Activated T-cell treated with anti-CD3 and anti-CD28 coated beads for 48 hours (primary cell): ENCODE data around the gene LMCD1.

ENCODE experiments used
- DNase-seq: peaks from one replicate; pipeline ENCODE4 v3.0.0-alpha.2; 2020; ENCODE audit warnings: low read depth

The LMCD1 gene

DNA sequence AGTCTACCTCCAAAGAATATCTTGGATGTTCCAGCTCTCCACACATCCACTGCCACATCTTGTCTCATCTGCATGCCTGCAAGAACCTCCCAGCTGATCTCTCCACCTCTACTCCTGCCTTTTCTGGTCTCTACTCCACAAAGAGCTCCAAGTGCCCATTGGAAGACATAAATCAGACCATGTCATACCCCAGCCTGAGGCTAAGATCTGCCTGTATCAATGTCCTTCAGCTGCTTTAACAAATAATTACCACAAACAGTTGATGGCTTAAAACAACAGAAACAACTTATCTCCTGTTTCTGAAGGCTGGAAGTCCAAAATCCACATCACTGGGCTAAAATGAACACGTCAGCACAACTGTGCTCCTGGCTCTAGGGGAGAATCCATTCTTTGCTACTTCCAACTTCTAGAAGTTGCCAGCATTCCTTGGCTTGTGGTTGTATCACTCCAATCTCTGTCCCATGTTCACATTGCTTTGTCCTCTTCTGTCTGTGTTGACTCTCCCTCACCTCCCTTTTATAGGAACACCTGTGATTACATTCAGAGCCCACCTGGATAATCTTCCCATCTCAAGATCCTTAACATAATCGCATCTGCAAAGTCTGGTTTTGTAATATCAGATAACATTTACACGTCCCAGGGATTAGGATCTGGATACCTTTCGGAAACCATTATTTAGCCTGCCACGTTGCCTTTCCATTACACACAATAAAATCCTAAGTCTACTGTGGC lies 17.0 kb upstream of the LMCD1 start:
- DNase-seq = no peak

- no peak for DNase-seq
Measured at GRCh38 chr3:8485141-8485870, 16.3 kb upstream of the LMCD1 start.

DNA sequence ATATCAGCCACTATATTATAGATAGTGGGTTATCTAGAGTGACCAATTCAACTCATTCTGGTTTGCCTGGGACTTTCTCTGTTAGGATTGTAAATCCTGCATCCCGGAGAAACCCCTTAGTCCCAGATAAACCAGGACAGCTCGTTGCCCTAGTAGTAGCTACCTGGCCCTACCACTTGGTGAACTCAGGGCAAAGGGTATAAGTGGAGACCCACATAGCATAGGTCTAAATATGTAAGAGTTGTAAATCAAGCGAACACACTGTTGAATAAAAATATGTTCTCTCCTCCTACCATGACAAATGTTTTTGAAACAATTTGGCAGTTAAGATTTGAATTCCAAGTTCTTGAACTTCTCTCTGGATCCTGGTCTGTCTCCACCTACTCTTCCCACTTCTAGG lies 15.7 kb upstream of the LMCD1 start:
- no peak for DNase-seq

GRCh38 chr3:8486434-8486833 lies 15.2 kb upstream of the LMCD1 start:
- no peak for DNase-seq

GRCh38 chr3:8486936-8487335 lies 14.7 kb upstream of the LMCD1 start:
- DNase-seq = no peak

GRCh38 chr3:8488411-8488810 lies 13.2 kb upstream of the LMCD1 start:
- no peak for DNase-seq

GRCh38 chr3:8488877-8489276 lies 12.7 kb upstream of the LMCD1 start:
- no peak for DNase-seq

DNA sequence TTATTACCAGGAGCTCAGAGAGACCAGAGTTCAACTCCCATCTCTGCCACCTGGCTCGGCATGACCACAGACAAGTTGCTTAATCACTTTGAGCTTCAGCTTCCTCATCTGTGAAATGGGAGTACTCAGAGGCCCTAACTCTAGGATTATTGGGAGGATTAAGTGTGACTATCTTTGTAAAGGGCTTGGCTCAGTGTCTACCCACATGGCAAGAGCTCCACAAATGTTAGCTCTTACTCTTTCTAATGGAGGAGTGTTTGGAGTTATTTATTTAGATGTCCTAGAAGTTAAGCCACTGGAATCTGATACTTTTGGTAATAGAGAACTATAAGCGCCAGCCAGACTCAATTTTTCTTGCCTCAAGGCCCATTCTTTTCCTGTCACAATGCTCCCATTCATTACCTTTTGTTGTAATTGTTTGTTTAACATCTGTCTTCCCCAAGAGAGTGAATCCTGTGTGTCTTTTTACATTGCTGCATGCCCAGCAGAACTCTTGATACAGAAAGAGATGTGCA lies 12.3 kb upstream of the LMCD1 start:
- no peak for DNase-seq

- DNase-seq = no peak
Measured at GRCh38 chr3:8490079-8490552, 11.5 kb upstream of the LMCD1 start.

DNA sequence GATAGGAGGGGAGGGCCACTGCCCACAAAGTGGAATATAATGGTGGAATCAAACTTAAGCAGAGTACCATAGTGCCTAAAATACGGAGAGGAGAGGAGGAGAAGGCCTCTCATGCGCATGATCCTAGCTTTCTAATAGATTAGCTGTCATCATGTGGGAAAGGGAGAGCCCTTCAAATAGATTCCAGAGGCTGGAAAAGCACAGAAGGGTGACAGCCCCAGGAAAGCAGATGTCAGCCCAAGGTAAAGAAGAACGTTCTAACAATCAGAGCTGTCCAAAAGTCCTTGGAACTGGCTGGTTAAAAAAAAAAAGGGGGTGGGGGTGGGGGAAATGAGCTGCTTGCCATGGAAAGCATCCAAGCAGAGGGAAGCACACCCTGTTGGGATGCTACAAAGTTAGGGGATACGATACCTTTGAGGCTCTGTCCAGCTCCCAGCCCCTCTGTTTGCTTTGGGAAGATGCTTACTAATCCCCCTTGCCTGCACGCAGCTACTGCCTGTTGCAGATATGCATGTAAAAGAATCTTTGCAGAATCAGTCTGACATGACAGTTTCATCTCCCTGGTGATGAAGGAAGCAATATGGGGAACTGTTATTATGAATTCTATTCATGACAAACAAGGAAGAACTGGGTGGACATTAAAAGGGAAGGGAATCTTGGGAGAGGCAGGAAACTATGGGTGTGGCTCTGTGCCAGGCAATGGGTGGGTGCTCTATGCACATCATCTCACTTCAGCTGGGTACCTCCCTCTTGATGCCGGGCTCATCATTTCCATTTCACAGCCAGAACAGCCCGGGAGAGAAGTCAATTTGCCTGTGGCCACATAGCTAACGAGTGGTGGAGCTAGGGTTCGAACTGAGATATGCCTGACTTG lies 10.1 kb upstream of the LMCD1 start:
- no peak for DNase-seq

- no peak for DNase-seq
Measured at GRCh38 chr3:8492744-8493511, 8.7 kb upstream of the LMCD1 start.

DNA sequence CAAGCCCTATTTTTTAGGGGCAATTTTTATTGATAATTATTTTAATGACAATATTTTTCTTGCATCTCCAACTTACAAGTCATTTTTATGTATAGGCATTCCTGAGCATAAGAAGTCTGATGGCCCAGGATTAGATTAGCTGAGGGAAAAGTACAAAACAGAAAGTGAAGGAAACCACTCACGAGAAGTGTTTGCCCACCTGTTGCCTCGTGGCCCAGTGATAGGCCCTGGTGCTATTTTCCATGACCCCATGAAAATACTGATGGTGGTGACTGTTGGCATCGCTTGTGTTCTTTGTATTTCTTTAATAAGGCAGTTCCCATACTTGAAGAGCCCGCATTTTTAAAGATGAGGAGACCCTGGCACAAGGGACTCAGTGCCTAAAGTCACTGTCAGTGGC lies 7.9 kb upstream of the LMCD1 start:
- DNase-seq = no peak

- no peak for DNase-seq
Measured at GRCh38 chr3:8494327-8494726, 7.3 kb upstream of the LMCD1 start.

DNA sequence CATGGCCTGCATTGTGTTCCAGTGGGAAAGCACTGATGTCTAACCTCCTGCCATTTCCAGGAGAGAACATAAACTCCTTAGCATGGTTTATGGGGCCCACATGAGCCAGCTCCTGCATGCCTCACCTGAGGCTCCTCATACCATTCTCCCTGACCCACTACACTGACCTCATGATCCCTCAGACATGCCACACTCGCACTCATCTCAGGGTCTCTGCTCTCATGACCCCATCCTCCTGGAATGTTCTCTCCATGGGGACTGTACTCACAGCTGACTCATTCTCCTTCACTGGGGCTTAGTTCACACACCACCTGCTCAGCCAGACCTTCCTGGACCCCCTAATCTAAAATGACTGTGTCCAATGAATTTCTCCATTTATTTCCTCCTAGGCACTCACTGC lies 4.0 kb upstream of the LMCD1 start:
- no peak for DNase-seq

DNA sequence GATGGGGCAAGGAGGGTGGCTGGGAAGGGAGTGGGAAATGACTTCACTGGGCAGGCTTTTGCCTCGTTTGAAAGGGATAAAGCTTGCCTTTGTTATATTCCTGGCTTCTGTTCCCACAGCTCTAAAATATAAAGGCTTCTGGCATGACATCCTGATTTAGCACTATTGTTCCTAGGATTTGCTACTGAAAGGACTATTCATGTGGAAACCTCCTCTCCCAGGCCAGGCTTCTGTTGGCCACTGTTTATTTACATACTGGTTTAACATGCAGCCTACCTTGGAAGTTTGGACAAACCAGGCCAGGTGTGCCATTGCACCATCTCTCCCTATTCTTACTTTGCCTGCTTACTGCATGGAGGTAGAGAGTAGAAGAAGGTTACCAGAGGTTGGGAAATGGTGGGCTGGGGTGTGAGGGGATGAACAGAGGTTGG lies 2.4 kb upstream of the LMCD1 start:
- no peak for DNase-seq

- DNase-seq = no peak
Measured at GRCh38 chr3:8500319-8500988, 1.2 kb upstream of the LMCD1 start.

DNA sequence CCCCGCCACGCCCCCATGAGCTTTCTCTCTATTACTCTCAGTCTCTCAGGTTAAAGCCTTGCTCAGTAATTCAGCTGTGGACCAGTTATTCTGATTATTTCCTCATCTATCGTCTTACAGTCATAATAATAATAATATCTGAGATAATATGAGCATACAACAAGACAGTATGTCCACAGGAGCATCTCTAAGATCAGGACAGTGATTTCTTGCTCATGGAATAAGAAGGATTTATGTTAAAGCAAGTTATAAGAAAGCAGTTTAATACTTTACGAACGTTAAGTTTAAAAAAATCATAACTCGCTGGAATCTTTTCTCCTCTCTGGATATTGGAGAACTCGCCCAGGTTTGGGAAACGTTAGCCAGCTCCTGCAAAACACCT lies 643 bp upstream of the LMCD1 start:
- no peak for DNase-seq

DNA sequence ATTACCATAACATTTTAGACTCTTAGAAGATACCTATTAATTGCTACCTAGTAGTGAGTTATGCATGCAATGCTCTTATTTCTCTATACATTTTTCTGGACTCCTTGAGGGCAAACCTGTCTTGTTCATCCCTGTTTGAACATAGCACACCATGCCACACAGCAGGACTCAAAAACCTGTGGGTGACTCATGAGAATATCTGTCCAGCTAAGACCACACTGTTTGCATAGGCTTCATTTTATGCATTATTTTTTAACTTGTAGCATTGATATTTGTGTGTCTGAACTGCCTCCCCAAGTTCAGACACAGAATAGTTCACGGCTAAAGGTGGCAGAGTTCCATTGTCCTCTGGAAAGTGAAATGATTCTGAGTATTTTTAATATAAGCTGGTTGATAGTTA lies 1.8 kb downstream of the LMCD1 start:
- no peak for DNase-seq

GRCh38 chr3:8503871-8504610 lies 2.4 kb downstream of the LMCD1 start:
- DNase-seq = peak; percentile 8

DNA sequence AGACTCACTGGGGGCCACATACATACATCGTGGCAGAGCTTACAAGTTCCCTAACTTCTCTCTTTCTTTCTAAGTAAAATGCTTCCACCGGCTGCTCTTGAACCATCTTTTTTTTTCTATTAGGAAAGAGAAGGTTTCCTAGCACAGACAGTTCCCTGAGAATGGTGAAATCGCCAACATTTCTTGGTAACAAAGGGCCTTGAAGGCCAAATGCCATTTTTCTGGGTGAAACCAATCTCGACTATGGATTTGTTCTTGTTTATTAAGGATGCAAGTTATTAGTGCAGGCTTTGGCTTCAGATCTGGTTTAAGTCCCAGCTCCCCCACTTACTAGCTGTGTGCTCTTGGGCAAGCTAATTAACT lies 3.0 kb downstream of the LMCD1 start:
- no peak for DNase-seq
